VCaP (cell line): ENCODE measurements around the gene KCNK1.

Experiments used
- H3K27ac ChIP-seq: fragments of 450-650 bp; 2 replicates; pipeline ENCODE4 v1.5.1; 2017
- TF ChIP-seq, protein P1 (sequence below): fragments of 450-650 bp; conservative IDR thresholded peaks from 2 replicates; pipeline ENCODE4 v1.5.1; 2017; ENCODE audit warnings: mild to moderate bottlenecking, moderate library complexity

KCNK1 gene

DNA sequence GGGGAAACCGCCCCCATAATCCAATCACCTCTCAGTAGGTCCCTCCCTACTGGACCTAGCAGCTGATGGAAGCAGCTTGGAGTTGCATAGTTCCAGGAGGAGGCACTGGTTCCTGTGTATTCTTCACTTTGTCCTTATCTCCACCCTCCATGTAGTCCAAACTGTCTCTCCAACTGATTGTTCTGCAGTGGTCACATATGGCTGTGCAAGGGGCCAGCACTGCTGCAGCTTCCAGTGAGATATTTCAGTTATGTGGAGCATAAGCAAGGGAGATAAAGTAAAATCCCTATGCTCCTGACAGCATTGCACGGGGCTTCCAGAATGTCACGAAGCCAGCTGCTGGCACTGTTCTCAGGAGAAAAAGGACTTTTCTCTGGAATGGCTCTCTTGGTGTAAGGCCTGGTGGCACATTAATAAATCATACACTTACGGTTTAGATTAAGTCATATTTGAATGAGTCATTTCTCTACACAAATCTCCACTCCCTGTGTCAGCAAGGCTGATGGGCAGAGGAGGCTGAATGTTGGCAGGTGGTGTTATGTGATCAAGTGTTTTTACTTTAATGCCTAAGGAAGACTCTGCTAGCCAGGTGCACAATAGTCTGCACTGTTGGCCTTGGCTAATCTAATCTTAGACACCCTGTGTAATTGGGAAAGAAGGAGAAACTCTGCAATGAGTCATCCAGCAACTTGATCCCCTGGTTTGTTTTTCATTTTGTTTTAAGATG is 93.4 kb downstream of the KCNK1 start:
- TF ChIP-seq, protein P1, sequence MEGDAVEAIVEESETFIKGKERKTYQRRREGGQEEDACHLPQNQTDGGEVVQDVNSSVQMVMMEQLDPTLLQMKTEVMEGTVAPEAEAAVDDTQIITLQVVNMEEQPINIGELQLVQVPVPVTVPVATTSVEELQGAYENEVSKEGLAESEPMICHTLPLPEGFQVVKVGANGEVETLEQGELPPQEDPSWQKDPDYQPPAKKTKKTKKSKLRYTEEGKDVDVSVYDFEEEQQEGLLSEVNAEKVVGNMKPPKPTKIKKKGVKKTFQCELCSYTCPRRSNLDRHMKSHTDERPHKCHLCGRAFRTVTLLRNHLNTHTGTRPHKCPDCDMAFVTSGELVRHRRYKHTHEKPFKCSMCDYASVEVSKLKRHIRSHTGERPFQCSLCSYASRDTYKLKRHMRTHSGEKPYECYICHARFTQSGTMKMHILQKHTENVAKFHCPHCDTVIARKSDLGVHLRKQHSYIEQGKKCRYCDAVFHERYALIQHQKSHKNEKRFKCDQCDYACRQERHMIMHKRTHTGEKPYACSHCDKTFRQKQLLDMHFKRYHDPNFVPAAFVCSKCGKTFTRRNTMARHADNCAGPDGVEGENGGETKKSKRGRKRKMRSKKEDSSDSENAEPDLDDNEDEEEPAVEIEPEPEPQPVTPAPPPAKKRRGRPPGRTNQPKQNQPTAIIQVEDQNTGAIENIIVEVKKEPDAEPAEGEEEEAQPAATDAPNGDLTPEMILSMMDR = no peak
- H3K27ac ChIP-seq = no peak overlapping the region

DNA sequence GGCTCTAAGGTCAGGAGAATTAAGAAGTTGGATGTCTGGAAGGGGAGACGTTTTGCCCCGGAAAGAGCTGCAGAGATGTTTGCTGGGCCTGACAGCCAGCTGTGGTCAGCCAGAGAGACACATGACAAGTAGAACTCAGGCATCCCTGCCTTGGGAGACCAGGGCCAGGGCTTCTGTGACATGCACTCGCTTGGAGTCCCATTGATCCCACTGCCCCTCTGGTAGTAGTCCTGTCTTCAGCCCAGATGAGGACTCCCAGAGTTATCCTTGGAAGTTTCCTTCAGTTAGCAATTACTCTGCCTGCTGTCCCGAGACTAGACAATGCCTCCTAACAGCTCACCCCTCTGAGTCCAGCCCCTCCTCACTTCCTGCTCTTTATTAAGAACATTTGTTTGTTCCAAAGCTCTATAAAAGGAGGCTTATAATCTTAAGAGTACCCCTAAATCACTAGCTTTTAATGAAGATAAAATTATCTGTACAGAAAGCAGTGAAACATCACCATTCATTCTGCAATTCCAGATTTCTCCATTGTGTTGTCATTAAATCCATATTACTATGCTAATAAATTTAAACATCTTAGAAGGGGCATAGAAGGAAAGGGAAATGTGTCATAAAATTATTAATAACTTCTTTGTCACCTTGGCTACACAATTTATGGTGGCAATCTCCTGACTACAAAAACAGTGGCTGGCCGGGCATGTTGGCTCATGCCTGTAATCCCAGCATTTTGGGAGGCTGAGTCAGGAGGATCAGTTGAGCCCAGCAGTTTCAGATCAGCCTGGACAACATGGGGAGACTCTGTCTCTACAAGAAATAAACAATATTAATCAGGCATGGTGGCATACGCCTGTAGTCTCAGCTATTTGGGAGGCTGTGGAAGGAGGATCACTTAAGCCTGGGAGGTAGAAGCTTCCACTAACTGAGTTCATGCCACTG is 94.2 kb downstream of the KCNK1 start:
- no peak overlapping the region for H3K27ac ChIP-seq
- TF ChIP-seq, protein P1 = no peak

DNA sequence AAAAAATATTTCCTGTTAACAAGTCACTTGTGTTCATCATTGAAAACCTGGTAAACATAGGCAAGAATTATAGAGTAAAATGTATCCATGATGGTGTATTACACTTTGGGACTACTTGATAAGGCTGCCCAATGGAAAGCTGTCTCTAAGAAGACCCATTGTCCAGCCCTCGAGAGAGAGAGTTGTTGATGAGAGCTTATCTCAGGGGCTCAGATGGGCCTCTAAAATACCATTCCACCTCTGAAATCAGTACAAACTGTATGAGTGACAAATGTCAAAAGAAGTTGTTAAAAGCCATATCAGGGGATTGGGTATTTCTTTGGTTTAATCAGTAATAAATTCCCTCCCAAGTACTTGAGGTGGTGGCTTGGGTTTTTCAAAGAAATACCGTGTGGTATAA is 96.1 kb downstream of the KCNK1 start:
- TF ChIP-seq, protein P1 = no peak
- no peak overlapping the region for H3K27ac ChIP-seq

DNA sequence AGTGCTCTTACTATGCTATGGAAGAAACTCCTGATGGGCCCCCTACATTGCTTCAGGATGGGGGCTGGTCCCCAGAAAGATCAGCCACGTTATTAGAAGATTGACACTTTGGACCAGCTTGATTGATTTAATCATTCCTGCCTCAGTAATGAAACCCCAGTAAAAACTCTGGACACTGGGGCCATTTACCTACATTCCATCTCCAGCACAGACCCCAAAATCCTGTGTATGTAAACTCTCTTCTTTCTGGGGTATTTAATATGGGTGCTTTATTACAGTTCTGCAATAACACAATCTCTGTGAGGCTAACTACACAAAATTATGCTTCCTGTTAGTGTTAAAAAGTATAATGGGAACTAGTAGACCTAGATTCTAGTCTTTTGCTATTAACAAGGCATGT is 96.6 kb downstream of the KCNK1 start:
- TF ChIP-seq, protein P1 = no peak
- no peak overlapping the region for H3K27ac ChIP-seq

DNA sequence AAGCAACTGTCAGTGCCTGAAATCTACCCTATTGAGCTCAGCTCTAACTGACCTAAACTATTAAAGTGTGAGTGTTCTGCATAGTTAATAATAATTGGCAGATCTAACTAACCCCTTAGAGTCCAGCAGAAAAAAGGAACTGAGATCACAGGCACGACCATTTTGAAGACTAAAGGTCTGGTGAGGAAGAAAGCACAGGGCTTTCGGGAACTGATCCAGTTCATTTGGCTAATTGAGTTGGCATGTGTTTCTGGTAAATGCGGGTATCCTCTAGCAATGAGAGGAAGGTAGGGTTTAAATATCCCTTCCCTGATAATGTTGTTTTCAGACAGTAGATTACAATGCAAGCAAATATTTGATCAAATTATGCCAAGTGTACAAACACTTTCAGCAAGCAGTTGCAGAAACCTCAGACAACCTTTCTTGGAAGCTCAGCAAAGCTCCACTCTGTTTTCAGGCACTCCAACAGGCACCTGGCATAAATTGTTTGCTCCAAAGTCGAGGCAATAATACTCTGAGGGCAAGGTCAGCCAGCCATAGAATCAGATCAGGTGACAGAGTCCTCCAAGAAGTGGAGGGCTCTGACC is 100.8 kb downstream of the KCNK1 start:
- TF ChIP-seq, protein P1 = no peak
- H3K27ac ChIP-seq = peak overlapping the region; percentile 75

GRCh38 chr1:233718057-233718456 is 104.2 kb downstream of the KCNK1 start:
- TF ChIP-seq, protein P1 = no peak
- H3K27ac ChIP-seq = no peak overlapping the region
